ENCODE results near the gene DNMT3A.
A peak's percentile ranks its signal among the peaks of the same experiment; 100 is the strongest.

Gene DNMT3A

GRCh38 chr2:25238920-25239319 is 102.8 kb downstream of the DNMT3A start:
- no peak for TF ChIP-seq Cebpa-rat (IDR thresholded peaks at IDR 0.05)
- no peak overlapping the region for H3K27ac ChIP-seq
- H3K4me1 ChIP-seq: no peaks in the 10 kb centered on the region
- H3K9me3 ChIP-seq: no peaks in the 10 kb centered on the region
- H4K20me1 ChIP-seq: peaks cover 90% of the 10 kb centered on the region
- no peak overlapping the region for H3K4me2 ChIP-seq
- peaks cover 100% of the 10 kb centered on the region for H3K36me3 ChIP-seq
- no peak overlapping the region for H3K4me3 ChIP-seq
- no peaks in the 10 kb centered on the region for H3K27me3 ChIP-seq
- no peak overlapping the region for H3K9ac ChIP-seq

GRCh38 chr2:25237764-25238163 is 104.0 kb downstream of the DNMT3A start:
- no peaks in the 10 kb centered on the region for H3K27me3 ChIP-seq
- peaks cover 100% of the 10 kb centered on the region for H3K36me3 ChIP-seq
- no peak overlapping the region for H3K4me3 ChIP-seq
- peaks cover 3% of the 10 kb centered on the region for H3K4me1 ChIP-seq
- no peaks in the 10 kb centered on the region for H3K9me3 ChIP-seq
- no peak overlapping the region for H3K4me2 ChIP-seq
- no peak overlapping the region for H3K9ac ChIP-seq
- TF ChIP-seq Cebpa-rat (IDR thresholded peaks at IDR 0.05): no peak
- no peak overlapping the region for H3K27ac ChIP-seq
- peaks cover 94% of the 10 kb centered on the region for H4K20me1 ChIP-seq

- TF ChIP-seq Cebpa-rat (IDR thresholded peaks at IDR 0.05): no peak
- Histone ChIP-seq H3K4me2 (no peak overlapping the region), H3K9ac (no peak overlapping the region), H3K4me1 (peaks cover 14% of the 10 kb centered on the region), H4K20me1 (peaks cover 94% of the 10 kb centered on the region), H3K4me3 (no peak overlapping the region), H3K9me3 (no peaks in the 10 kb centered on the region), H3K27ac (no peak overlapping the region), H3K36me3 (peaks cover 100% of the 10 kb centered on the region), H3K27me3 (no peaks in the 10 kb centered on the region)
These were observed 105.0 kb downstream of the DNMT3A start for GRCh38 chr2:25236736-25237135.

- H3K4me1 ChIP-seq: peaks cover 34% of the 10 kb centered on the region
- H4K20me1 ChIP-seq: peaks cover 94% of the 10 kb centered on the region
- H3K36me3 ChIP-seq: peaks cover 89% of the 10 kb centered on the region
- H3K9ac ChIP-seq: no peak overlapping the region
- H3K9me3 ChIP-seq: no peaks in the 10 kb centered on the region
- no peaks in the 10 kb centered on the region for H3K27me3 ChIP-seq
- H3K4me2 ChIP-seq: no peak overlapping the region
- TF ChIP-seq Cebpa-rat (IDR thresholded peaks at IDR 0.05): no peak
- H3K4me3 ChIP-seq: no peak overlapping the region
- H3K27ac ChIP-seq: no peak overlapping the region
These were observed 107.0 kb downstream of the DNMT3A start for GRCh38 chr2:25234738-25235137.

GRCh38 chr2:25233916-25234605 is 107.7 kb downstream of the DNMT3A start:
- no peak overlapping the region for H3K9ac ChIP-seq
- H3K36me3 ChIP-seq: peaks cover 83% of the 10 kb centered on the region
- H4K20me1 ChIP-seq: peaks cover 94% of the 10 kb centered on the region

GRCh38 chr2:25232248-25232825 is 109.4 kb downstream of the DNMT3A start:
- Histone ChIP-seq H3K9me3 (no peaks in the 10 kb centered on the region), H3K4me2 (0 out of 2 replicates have a peak overlapping the region, but pooled peaks have one; percentile 12), H4K20me1 (peaks cover 82% of the 10 kb centered on the region), H3K9ac (no peak overlapping the region), H3K4me3 (no peak overlapping the region), H3K36me3 (peaks cover 65% of the 10 kb centered on the region), H3K27me3 (no peaks in the 10 kb centered on the region), H3K27ac (no peak overlapping the region), H3K4me1 (peaks cover 50% of the 10 kb centered on the region)
- no peak for TF ChIP-seq Cebpa-rat (IDR thresholded peaks at IDR 0.05)

More at GRCh38 chr2:25233916-25234605, 107.7 kb downstream of the DNMT3A start:
- no peaks in the 10 kb centered on the region for H3K27me3 ChIP-seq
- no peak overlapping the region for H3K4me2 ChIP-seq
- no peak overlapping the region for H3K4me3 ChIP-seq
- H3K27ac ChIP-seq: no peak overlapping the region
- peaks cover 40% of the 10 kb centered on the region for H3K4me1 ChIP-seq
- TF ChIP-seq Cebpa-rat (IDR thresholded peaks at IDR 0.05): no peak
- no peaks in the 10 kb centered on the region for H3K9me3 ChIP-seq

GRCh38 chr2:25230948-25231311 is 110.8 kb downstream of the DNMT3A start:
- H3K4me3 ChIP-seq: no peak overlapping the region
- H3K27ac ChIP-seq: peak overlapping the region; percentile 60
- no peak for TF ChIP-seq Cebpa-rat (IDR thresholded peaks at IDR 0.05)
- no peaks in the 10 kb centered on the region for H3K27me3 ChIP-seq
- H3K36me3 ChIP-seq: peaks cover 51% of the 10 kb centered on the region
- H4K20me1 ChIP-seq: peaks cover 68% of the 10 kb centered on the region
- H3K4me2 ChIP-seq: peak overlapping the region; percentile 86
- no peaks in the 10 kb centered on the region for H3K9me3 ChIP-seq
- H3K4me1 ChIP-seq: peaks cover 56% of the 10 kb centered on the region
- H3K9ac ChIP-seq: peak overlapping the region; percentile 34; the same call in 1 of the 2 replicates

GRCh38 chr2:25230198-25230947 is 111.4 kb downstream of the DNMT3A start:
- Histone ChIP-seq H3K9me3 (no peaks in the 10 kb centered on the region), H3K4me3 (no peak overlapping the region), H3K9ac (peak overlapping the region; percentile 34; the same call in 1 of the 2 replicates), H3K4me1 (peaks cover 61% of the 10 kb centered on the region), H4K20me1 (peaks cover 63% of the 10 kb centered on the region), H3K36me3 (peaks cover 46% of the 10 kb centered on the region), H3K4me2 (peak overlapping the region; percentile 86), H3K27ac (peak overlapping the region; percentile 60), H3K27me3 (no peaks in the 10 kb centered on the region)
- TF ChIP-seq Cebpa-rat (IDR thresholded peaks at IDR 0.05): no peak

- no peak for TF ChIP-seq Cebpa-rat (IDR thresholded peaks at IDR 0.05)
- Histone ChIP-seq H3K4me2 (peak overlapping the region; percentile 86), H3K4me1 (peaks cover 64% of the 10 kb centered on the region), H3K9ac (peak overlapping the region; percentile 41; the same call in 1 of the 2 replicates), H3K27ac (peak overlapping the region; percentile 60), H3K9me3 (no peaks in the 10 kb centered on the region), H4K20me1 (peaks cover 58% of the 10 kb centered on the region), H3K27me3 (no peaks in the 10 kb centered on the region), H3K36me3 (peaks cover 37% of the 10 kb centered on the region), H3K4me3 (no peak overlapping the region)
These were observed 112.2 kb downstream of the DNMT3A start for GRCh38 chr2:25229279-25230197.

Measured in BLaER1 (cell line).